GM19023 (cell line): ENCODE data around the gene CHST7.

Source experiments
- ATAC-seq: cut with Tn5 transposase; IDR thresholded peaks from one replicate; pipeline ENCODE4 v1.9.1; 2021; ENCODE audit warnings: mild to moderate bottlenecking, moderate library complexity; ENCODE audit not compliant: unreplicated experiment

The CHST7 gene

DNA sequence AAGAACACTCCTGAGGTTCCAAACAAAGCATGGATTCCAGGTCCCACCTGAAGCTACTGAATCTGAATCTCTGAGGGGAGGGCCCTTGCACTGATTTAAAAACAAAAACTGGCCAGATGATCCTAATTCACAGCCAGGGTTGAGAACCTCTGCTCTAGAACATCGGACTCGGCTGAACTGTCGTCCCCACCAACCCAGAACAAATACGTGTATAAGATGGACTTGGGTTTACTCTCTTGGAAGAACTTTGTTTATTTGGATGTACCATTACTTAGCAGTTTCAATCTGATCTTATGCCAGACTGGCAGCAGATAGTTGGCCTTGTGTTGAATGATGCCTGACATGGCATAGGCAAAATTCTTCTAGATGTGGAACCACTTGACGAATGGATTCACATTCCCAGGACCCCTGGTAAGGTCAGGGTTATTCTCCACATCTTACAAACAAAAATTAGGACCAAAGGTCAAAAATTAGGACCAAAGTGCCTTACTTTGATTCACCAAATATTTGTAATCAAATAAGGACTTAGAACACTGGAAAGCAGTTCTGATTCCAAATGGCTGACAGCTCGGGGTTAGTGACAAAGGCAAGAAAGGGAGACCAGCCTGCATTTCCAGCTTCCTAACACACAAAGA is 29.0 kb downstream of the CHST7 start:
- no peak for ATAC-seq

DNA sequence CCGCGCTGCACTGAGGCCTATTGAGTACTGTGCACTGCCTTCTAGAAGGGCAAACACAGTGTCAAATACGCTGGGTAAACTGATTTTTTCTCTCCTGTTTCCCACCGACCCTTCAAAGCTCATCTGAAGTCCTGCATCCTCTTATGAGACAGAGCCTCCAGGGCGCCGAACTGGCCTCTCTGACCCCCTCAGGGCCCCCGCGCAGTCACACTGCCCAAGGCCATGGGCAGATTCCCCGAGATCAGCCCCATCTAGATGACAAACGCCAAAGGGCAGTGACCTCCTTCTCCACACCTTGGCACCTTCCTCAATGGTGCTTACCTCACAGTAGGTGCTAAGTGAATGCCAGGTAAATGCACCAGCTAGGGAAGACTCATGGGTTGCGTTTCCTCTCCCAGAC is 34.4 kb downstream of the CHST7 start:
- no peak for ATAC-seq

DNA sequence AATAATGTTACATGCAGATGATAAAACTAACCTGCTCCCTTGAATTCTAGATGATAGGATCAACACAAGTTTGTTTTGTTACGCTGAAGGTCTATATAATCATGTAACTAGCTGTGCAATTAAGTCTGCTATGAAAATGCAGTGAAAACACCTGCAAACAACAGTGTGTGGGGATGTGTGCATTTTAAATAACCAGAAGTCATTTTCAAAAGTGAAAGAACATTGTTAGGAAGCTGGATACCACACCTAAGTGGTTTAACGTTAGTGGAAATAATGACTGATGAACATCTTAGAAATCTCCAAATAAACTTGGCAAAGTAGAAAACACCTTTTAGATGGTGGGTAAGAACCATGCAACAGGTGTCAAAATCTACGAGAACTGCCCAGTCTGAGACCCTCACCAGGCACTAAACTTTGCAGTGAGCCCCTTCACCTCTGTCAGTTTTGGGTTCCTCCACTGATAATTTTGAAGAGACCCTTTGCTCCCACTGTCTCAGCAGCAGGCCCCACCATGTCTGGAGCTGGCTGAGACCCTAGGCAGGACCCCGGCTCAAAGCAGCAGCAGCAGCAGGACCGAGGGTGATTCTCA is 36.6 kb downstream of the CHST7 start:
- ATAC-seq = no peak

DNA sequence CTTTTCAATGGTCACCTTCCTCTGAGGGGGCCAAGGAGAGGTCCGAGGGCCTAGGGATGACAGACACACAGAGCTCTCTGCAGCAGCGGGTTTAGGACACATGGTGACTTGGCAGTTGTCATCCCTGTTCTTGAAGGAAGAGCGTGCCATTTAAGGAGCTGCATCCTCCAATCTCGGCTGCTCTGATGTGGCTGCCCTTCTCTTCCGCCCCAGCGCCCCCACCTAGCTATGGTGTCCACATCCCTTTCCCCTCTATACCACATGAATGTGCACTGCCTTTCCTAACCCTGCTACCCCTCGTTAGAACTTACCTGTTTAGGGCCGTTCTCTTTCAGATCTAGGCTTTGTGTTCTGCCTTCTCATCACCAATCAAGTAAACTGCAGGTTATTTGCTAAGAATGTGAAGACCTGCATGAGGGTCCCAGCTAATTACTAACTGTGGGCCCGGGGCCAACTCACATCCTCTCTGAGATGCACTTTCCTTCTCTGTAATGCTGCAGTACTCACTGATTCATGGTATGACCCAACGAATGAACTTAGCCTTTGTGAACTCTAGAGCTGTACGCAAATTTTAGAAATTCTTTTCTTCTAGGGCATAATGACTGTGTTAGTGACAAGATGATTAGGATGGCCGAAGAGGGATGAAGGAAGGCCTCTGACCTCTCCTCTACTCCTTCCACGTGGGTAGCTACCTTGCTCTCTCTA is 38.2 kb downstream of the CHST7 start:
- no peak for ATAC-seq

DNA sequence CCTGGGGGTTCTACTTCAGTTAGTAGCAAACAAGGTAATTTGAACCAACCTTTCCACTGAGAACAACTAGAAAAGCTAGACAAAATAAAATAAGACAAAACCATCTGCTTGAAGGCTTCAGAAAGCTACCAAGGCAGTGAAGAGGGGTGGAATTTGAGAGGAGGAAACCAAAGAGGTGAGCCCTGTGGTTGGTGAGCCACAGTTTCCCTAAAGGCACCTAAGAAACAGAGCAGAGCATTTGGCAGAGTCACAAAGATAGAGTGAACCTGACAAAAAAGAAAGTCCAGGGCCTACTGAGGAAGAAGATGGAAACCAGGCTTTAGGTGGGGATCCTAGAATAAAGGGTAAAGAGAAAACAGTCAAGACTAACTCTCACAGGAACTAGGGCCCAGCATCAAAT is 44.3 kb downstream of the CHST7 start:
- ATAC-seq = no peak

DNA sequence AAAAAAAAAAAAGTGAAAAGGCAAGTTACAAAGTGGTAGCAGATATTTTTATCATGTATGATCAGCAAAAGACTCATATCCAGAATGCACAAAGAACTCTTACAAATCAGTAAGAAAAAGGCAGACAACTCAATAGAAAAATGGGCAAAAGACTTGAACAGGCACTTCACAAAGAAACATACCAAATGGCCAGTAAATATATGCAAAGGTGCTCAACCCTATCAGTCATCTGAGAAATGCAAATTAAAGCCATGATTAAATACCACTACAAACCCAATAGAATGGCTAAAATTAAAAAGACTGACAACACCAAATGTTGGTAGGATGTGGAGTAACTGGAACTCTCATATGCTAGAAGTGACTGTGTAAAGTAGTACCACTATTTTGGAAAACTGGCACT is 45.4 kb downstream of the CHST7 start:
- no peak for ATAC-seq

DNA sequence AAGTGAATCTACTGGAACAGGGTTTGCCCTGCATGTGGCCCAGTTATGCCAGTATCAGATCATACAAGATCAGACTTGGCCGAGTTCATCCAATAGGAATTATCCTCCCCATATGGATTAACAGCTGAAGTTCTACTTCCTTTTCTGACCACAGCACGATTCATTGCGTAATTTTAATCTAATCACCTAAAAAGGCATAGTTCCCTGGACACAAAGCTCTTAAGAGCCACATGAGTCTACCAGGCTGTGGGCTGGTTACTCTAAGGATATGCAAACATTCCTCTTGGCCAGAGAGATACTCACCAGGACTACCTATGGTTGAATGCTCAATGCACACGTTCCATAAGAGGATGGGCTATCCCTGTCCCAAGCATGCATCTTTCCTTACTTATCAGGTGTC is 46.9 kb downstream of the CHST7 start:
- ATAC-seq = no peak

DNA sequence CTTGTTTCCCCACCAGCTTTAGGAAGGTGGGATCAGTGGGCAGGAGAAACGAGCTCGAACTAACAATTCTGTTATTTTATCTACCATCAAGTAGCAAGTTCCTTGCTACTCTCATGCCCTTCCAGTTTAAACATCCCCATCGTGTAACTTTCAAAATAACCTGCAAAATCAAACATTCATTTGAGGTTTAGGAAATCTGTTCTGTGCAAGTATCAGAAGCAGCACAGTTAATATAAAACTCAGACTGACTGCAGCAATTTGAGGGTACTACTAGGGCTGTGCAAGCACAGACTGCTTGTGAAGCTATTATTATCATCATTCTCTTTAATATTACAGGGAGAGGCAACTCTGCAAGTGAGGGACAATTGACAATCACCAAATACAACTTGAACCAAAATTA is 48.0 kb downstream of the CHST7 start:
- no peak for ATAC-seq

DNA sequence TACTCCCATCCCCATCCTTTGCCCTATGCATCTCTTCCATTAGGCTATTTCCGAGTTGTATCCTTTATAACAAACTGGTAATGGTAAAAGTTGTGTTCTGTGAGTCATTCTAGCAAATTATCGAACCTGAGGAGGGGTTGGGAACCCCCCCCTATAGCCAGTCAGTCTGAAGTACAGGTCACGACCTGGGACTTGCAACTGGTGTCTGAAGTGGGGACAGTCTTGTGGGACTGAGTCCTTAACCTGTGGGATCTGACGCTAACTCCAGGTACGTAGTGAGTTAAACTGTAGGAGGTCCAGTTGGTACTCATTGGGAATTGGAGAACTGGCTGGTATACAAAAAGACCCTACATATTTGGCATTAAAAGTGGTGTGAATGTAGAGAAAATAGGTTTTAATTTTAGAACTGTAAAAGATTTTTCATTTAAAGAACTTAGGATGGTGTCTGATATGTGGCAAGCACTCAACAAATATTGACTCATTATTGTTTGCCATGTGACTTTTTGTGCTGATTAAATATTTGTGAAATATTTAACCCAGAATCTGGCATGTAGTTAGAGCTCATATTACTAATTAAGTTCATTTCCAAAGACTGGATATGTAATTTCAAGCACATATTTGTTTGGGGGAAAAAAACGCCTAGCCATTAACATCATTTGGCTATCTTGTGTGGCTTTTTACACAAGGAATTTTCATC is 50.7 kb downstream of the CHST7 start:
- no peak for ATAC-seq

DNA sequence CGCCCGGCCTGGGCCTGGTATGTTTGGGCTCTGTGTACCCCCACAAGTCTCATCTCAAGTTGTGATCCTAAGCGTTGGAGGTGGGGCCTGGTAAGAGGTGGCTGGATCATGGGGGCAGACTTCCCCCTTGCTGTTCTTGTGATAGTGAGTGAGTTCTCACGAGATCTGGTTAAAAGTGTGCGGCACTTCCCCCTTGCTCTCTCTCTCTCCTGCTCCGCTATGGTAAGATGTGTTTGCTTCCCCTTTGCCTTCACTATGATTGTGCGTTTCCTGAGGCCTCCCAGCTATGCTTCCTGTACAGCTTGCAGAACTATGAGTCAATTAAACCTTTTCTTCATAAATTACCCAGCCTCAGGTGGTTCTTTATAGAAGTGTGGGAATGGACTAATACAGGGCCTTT is 53.0 kb downstream of the CHST7 start:
- no peak for ATAC-seq

DNA sequence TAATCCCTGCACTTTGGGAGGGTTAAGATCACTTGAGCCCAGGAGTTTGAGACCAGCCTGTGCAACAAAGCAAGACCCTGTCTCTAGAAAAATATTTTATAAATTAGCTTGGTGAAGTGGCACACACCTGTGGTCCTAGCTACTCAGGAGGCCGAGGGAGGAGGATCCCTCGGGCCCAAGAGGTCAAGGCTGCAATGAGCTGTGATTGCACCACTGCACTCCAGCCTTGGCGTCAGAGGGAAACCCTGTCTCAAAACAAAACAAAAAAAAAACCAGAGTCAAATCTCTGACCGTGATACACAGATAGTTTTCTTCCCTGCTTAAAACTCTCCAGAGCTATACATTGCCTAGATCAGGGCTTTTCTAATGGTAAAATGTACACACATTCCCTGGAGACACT is 53.5 kb downstream of the CHST7 start:
- no peak for ATAC-seq

DNA sequence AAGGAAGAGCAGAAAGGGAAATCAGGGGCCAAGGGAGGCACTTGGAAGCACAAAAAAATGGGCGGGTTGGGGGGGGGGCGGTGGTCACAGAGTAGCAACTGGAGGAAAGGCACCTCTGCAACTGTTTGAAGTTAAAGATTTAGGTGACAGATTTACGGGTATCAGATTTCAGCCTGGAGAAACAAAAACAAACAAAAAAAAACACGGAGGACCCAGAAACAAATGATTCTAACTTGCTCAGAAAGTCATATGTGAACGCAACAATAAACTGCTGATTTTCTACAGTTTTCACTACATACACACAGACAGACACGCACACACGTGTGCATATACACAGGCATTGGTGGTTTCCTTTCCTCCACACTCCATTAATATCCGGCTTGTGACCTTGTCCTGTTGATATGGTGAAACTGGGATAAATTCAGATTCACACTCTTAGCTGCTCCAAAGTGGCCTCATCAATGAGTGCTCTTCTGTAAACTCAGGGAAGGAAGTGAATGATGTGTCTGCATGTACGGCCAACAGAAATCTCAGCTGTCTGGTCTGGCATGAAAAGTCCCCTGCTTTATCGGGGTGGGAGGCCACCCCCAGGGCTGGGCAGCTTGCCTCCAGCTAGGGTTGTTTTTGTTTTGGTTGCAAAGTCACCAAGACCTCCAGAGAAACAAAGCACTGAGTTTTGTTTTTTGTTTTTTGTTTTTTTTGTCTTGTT is 54.3 kb downstream of the CHST7 start:
- ATAC-seq = peak; percentile 5

DNA sequence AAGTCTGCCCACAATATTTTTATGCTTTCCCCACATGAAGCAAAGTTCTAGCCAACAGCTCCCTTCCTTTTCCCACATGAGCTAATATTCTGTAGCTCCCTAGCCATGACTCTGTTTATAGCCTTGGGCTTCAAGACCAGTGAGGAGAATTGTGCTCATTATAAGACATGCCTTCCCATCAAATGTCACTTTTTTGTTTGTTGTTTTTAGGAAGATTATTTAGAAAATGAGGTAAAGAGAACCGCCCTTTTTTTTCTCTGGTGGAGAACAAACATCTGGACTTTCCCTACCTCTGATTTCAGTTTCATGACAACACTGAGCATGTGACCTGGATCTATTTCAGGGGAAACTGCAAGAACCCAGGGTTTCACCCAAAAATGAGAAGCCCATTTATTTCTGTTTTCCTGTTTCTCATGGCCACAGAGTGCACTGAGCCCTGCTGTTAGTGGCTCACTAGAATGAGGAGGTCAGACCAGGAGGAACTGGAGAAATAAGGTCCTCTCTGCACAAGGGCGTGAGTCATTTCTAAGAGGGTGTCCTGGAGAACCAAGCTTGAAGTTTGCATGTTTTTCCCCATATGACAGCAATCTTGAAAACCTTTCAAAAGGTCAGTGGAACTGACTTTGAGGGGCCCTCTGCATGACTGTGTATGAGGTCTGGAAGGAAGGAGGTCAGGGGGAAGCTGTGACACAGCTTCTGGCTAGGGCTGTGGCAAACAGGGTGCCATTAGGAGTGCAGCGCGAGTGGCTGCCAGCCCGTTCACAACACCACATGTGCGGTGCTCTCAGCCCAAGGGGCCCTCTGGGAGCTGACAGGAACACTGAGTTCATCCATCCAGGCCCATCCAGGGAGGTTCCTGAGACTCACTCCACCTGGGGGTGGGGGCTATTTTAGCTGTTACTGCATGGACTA is 55.2 kb downstream of the CHST7 start:
- ATAC-seq = peak; percentile 92

DNA sequence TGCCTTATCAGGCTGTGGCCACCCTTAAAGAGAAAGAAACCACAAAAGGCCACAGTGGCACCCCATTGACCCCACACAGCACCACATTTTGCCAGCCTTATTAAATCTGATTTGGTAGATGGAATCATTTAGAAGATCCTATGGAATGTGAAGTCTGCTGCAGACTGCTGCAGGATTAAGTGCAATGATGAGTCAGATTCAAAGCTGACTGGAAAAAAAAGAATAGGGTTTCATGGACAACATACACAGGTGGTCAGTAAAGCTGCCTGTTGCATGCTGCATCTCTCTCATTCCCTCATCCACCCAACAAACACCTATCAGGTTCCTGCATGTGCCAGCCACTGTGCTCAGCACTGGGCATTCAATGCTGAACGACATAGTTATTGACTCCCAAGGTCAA is 56.6 kb downstream of the CHST7 start:
- ATAC-seq = no peak

DNA sequence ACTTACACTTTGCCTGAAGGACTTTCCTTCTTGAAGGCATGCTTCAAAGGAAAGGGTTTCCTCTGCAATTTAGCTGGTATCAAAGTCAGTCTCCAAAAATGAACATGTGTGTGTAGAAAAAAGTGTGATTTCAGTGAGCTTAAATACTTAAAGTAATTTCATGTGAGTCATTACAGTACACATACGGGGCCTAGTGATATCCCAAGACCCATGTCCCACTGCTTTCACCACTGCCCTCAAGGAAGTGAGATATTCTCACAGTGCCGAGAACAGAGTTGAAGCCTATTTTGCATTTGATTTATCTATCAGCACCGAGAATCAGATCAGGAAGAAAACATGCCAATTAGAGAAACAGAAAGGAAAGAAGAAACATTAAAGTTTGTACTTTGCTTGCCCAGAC is 61.0 kb downstream of the CHST7 start:
- ATAC-seq = no peak

DNA sequence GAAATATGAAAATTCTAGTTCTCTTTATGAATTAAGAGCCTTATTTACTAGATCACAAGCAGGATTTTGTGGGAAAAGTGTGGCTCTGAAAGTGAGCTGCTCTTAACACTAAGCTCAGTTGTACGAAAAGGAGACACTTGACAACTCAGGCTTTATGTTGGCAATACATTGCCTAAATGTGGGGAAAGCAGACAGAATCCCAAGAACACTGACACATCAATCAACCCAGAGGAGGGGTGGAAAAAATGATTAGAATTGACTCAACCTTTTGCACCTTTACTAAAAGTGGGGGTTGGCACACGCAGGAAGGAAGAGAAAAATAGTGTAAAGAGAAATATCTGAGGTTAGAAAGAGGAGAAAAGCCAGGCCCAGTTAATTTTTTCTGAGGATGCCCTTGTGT is 61.6 kb downstream of the CHST7 start:
- no peak for ATAC-seq

DNA sequence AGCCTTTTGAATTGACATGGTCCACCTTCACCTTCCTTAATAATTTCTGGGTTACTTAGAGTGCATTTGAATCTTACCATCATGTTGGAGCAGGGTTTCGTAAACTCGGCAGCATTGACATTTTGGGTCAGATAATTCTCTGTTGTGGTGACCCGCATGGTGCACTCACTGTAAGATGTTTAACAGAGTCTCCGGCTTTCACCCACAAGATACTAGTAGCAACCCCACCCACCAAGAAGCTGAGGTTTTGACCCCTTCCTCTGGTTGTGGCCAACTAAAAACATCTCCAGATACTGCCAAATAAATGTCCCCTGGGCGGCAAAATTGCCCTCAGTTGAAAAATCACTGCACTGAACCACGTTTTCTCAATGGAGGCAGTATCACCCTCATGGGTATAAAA is 62.7 kb downstream of the CHST7 start:
- no peak for ATAC-seq

DNA sequence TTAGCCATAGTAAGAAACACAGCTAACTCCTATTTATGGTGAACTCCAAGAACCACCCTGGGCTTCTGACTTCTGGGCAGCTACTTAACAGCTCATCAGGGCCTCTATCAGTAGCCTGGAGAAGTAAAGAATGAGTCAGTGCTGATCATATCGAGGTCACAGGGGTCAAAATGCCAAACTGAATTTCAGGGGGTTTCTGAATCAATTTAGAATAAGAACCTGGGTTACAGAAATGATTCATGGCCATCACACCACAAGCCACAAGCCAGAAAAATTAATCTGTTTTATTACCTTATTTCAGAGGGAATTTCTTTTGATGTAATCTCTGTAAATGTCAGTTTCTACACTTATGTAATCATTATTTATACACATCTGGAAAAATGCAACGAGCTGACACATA is 64.4 kb downstream of the CHST7 start:
- peak; percentile 75 for ATAC-seq

DNA sequence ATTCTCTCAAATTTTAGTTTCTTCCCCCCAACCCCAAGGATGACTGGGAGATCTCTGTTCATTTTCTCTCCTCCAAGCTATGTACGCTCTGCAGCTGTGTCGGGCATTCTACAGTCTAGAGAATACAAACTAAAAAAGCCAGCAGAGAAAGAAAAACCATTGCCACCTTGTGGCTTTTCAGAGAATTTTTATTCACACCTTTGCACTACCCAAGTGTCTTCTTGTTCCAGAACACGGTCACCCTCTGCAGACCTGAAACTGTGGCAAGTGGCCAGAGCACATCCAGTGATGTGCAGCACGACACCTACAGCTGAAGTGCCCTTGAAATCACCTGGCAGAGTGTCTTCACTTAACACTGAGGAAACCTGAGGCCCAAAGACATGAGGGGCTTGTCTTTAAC is 68.6 kb downstream of the CHST7 start:
- no peak for ATAC-seq

DNA sequence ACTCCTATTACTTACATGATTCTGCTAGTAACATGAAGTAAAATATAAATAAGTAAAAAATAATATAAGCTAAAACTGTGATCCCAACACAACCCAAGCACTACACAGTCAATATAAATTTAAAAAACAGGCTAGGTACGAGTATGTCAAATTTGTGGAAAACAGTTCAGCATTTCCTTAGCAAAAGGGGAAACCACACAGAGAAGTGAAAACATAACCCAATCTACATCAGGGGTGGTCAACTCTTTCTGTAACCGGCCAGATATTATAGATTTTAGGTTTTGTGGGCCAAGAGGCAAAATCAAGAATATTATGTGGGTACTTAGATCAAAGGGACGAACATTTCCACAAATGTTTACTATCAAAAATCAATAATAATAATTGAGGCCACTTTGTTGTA is 70.1 kb downstream of the CHST7 start:
- ATAC-seq = no peak
